Right atrium auricular region (tissue), 2 donors: ENCODE data around the gene CHSY3. TPM values are rescaled to one million over a fixed set of nuclear protein-coding genes. Genes with fewer than 3 reads are reported as not detected.

Experiments
- DNase-seq: peaks from one replicate; pipeline ENCODE4 v3.0.0-alpha.2; 2019; ENCODE audit warnings: low spot score
- H3K27ac ChIP-seq, 2 donors: fragments of 200-600 bp; sonication (generic); 1 replicate in 1 of 2; 2 replicates in 1 of 2; pipeline ENCODE4 v1.5.1; 2016 to 2019
- H3K27me3 ChIP-seq, 2 donors: fragments of 200-600 bp; sonication (generic); one replicate each; pipeline versions ENCODE4 v1.5.1 to v1.6.0; 2017 to 2019
- H3K36me3 ChIP-seq: fragments of 200-600 bp; sonication (generic); one replicate; pipeline ENCODE4 v1.5.1; 2016
- H3K4me1 ChIP-seq, 2 donors: fragments of 200-600 bp; sonication (generic); one replicate each; pipeline versions ENCODE4 v1.5.1 to v1.6.0; 2017 to 2019
- H3K4me3 ChIP-seq, 2 donors: fragments of 200-600 bp; sonication (generic); 1 replicate in 1 of 2; 2 replicates in 1 of 2; pipeline ENCODE4 v1.5.1; 2017 to 2019; ENCODE audit warnings: mild to moderate bottlenecking in 1 of 2, moderate library complexity in 1 of 2
- H3K9me3 ChIP-seq, 2 donors: fragments of 200-600 bp; sonication (generic); one replicate each; pipeline ENCODE4 v1.5.1; 2019
- total RNA-seq, 2 donors: library from RNA; depleted of rRNA; stranded (reverse); fragments of >200 nt; gene quantifications; one replicate each; pipeline ENCODE4 v1.1.0, GENCODE V29; 2016
- TF ChIP-seq, protein P1 (sequence below), 2 donors: fragments of 200-600 bp; sonication (generic); IDR thresholded peaks; one replicate each; pipeline ENCODE4 v1.5.1; 2019; ENCODE audit warnings: antibody characterized with exemption in 2 of 2

The CHSY3 gene
- total RNA-seq, 2 donors from 2014 or later = 2.5 TPM

DNA sequence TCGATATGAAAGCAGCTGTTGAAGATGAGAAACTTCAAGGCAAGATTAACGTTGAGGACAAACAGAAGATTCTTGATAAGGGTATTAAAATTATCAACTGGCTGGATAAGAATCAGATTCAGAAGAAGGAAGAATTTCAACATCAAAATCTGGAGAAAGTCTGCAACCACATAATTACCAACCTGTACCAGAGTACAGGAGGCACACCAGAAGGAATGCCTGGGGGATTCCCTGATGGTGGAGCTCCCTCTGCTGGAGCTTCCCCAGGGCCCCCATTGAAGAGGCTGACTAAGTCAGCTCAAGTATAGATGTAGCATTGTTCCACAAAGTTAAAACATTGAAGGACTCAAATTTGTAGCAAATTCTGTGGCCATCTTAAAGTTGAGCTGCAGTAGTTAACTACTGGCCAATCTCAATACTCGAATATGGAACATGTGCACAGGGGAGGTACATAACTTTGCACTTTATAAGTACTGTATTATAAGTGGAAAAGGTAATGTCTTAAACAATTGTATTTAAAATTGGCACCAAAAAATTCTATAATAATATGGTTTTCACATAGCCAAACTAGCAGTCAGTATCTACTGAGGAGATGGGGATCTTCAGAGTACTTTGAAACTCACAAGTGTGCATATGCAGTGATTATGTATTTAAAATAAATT is 237.5 kb downstream of the CHSY3 start:
- Histone ChIP-seq H3K4me3 (no peak overlapping the region), H3K36me3 (no peaks in the 10 kb centered on the region), H3K4me1 (peaks cover 0 to 6% of the 10 kb centered on the region in 2 donors), H3K27ac (no peak overlapping the region), H3K9me3 (no peaks in the 10 kb centered on the region), H3K27me3 (no peaks in the 10 kb centered on the region)
- no peak for DNase-seq
- TF ChIP-seq, protein P1, sequence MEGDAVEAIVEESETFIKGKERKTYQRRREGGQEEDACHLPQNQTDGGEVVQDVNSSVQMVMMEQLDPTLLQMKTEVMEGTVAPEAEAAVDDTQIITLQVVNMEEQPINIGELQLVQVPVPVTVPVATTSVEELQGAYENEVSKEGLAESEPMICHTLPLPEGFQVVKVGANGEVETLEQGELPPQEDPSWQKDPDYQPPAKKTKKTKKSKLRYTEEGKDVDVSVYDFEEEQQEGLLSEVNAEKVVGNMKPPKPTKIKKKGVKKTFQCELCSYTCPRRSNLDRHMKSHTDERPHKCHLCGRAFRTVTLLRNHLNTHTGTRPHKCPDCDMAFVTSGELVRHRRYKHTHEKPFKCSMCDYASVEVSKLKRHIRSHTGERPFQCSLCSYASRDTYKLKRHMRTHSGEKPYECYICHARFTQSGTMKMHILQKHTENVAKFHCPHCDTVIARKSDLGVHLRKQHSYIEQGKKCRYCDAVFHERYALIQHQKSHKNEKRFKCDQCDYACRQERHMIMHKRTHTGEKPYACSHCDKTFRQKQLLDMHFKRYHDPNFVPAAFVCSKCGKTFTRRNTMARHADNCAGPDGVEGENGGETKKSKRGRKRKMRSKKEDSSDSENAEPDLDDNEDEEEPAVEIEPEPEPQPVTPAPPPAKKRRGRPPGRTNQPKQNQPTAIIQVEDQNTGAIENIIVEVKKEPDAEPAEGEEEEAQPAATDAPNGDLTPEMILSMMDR (IDR thresholded peaks at IDR 0.05) = peak; percentile 36 to 59

DNA sequence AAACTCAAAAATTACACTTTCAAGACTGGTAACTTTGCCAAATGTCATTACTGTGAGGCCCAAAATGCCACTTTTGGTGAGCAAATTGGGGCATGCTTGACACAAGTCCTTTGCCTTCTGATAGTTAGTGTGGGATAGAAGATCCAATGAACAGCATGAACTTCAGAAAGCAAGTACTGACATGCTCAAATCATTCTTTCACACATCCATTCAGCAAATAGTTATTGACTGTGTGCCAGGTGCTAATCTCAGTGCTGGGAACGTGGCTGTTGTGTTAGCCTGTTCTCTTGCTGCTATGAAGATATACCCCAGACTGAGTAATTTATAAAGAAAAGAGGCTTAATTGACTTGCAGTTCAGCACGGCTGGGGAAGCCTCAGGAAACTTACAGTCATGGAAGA is 247.0 kb downstream of the CHSY3 start:
- DNase-seq = no peak
- Histone ChIP-seq H3K9me3 (no peaks in the 10 kb centered on the region), H3K4me3 (no peak overlapping the region), H3K27me3 (no peaks in the 10 kb centered on the region), H3K36me3 (no peaks in the 10 kb centered on the region), H3K4me1 (peaks cover 0 to 12% of the 10 kb centered on the region in 2 donors), H3K27ac (no peak overlapping the region)
- TF ChIP-seq, protein P1 (IDR thresholded peaks at IDR 0.05) = no peak

DNA sequence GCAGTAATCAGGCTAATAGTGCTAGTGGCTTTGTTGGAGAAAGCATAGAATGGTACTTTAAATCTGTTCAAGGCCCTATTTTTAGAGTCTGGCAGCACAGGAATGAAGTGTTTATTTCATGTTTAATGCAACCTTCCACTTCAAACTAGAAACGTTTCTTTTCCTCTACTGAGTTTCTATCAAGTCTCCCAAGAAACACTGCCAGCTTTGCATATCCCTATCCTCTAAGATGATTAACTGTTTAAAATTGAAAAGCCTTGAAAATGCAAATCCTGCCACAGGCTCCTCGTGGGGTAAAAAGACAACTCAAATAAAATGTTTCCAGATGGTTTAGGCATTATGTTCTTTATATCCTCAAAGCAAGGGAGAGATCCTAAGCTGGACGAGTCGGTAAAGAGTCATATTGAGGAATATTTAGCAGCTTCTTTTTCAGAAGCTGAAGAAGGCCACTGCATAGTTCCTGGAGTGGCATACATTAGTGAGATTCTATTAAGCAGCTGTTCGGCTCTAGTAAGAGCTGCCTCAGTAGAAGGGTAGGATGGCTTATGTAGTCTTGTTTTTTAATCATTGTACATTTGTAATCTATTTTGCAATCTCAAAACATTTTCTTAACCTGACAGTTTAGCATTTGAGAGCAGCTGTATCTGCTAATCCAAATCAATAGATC is 251.2 kb downstream of the CHSY3 start:
- no peaks in the 10 kb centered on the region for H3K27me3 ChIP-seq
- DNase-seq = no peak
- TF ChIP-seq, protein P1 (IDR thresholded peaks at IDR 0.05) = no peak
- H3K27ac ChIP-seq = no peak overlapping the region
- no peaks in the 10 kb centered on the region for H3K9me3 ChIP-seq
- H3K36me3 ChIP-seq = no peaks in the 10 kb centered on the region
- peaks cover 0 to 12% of the 10 kb centered on the region in 2 donors for H3K4me1 ChIP-seq
- H3K4me3 ChIP-seq = no peak overlapping the region

DNA sequence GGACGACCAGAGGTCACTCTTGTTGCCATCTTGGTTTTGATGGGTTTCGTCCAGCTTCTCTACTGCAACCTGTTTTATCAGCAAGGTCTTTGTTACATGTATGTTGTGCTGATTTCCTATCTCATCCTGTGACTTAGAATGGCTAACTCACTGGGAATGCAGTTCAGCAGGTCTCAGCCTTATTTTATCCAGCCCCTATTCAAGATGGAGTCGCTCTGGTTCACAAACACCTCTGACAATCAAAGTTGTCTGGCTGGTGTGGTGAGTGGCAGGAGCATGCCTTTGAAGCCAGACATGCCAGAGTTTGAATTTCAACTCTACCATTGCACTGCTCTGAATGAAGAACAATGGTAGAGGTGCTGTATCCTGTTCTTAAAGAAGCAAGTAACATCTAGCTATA is 253.8 kb downstream of the CHSY3 start:
- H3K36me3 ChIP-seq = no peaks in the 10 kb centered on the region
- H3K4me1 ChIP-seq = peaks cover 0 to 8% of the 10 kb centered on the region in 2 donors
- no peaks in the 10 kb centered on the region for H3K9me3 ChIP-seq
- no peaks in the 10 kb centered on the region for H3K27me3 ChIP-seq
- H3K4me3 ChIP-seq = no peak overlapping the region
- TF ChIP-seq, protein P1 (IDR thresholded peaks at IDR 0.05) = no peak
- DNase-seq = no peak
- H3K27ac ChIP-seq = no peak overlapping the region

DNA sequence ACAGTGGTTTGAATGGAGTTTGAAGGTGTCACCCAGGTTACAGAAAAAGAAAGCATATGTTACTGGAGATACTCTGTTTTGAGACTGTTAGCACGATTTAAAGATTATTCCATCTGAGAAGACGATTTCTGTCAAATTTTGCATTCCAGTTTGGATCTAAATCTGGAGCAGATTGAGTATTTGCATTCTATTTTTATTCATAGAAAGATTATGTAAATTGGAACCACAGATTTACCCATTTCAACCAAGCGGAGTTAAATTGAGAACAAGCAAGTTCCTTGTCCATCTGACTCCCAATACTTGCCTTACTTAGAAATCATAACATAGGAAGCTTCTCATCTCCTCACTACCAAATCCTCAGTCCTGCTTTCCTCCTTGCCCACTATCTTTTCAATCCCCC is 255.7 kb downstream of the CHSY3 start:
- no peak overlapping the region for H3K4me3 ChIP-seq
- H3K27ac ChIP-seq = no peak overlapping the region
- DNase-seq = no peak
- H3K27me3 ChIP-seq = no peaks in the 10 kb centered on the region
- peaks cover 0 to 6% of the 10 kb centered on the region in 2 donors for H3K4me1 ChIP-seq
- no peaks in the 10 kb centered on the region for H3K9me3 ChIP-seq
- TF ChIP-seq, protein P1 (IDR thresholded peaks at IDR 0.05) = no peak
- no peaks in the 10 kb centered on the region for H3K36me3 ChIP-seq
